Neural cell (in vitro differentiated cells): ENCODE results near the gene MTA1.

Source experiments
- EP300 ChIP-seq: fragments of 450-650 bp; conservative IDR thresholded peaks from 2 replicates; pipeline ENCODE4 v1.6.1; 2014; ENCODE audit warnings: antibody characterized with exemption, mild to moderate bottlenecking, moderate library complexity; ENCODE audit not compliant: poor library complexity, severe bottlenecking
- EZH2 ChIP-seq: fragments of 200-600, 300-800 bp; shearing (Covaris generic), sonication (generic); IDR thresholded peaks from 2 replicates; pipeline ENCODE4 v1.6.1; 2014; ENCODE audit warnings: antibody characterized with exemption, low read length, borderline replicate concordance, mild to moderate bottlenecking; ENCODE audit not compliant: insufficient read depth, poor library complexity, severe bottlenecking
- MXI1 ChIP-seq: fragments of 450-650 bp; conservative IDR thresholded peaks from 2 replicates; pipeline ENCODE4 v1.6.1; 2014; ENCODE audit warnings: antibody characterized with exemption, mild to moderate bottlenecking; ENCODE audit not compliant: poor library complexity, severe bottlenecking
- SMC3 ChIP-seq: fragments of 450-650 bp; conservative IDR thresholded peaks from 2 replicates; pipeline ENCODE4 v1.6.1; 2014; ENCODE audit warnings: antibody characterized with exemption, mild to moderate bottlenecking, moderate library complexity; ENCODE audit not compliant: poor library complexity
- TAF1 ChIP-seq: IDR thresholded peaks from 2 replicates; pipeline ENCODE4 v1.6.1; 2012; ENCODE audit warnings: low read depth
- TF ChIP-seq, protein P1 (sequence below): fragments of 450-650 bp; IDR thresholded peaks from 2 replicates; pipeline ENCODE4 v1.5.1; 2014; ENCODE audit warnings: antibody characterized with exemption, mild to moderate bottlenecking, moderate library complexity; ENCODE audit not compliant: poor library complexity, severe bottlenecking

DNA sequence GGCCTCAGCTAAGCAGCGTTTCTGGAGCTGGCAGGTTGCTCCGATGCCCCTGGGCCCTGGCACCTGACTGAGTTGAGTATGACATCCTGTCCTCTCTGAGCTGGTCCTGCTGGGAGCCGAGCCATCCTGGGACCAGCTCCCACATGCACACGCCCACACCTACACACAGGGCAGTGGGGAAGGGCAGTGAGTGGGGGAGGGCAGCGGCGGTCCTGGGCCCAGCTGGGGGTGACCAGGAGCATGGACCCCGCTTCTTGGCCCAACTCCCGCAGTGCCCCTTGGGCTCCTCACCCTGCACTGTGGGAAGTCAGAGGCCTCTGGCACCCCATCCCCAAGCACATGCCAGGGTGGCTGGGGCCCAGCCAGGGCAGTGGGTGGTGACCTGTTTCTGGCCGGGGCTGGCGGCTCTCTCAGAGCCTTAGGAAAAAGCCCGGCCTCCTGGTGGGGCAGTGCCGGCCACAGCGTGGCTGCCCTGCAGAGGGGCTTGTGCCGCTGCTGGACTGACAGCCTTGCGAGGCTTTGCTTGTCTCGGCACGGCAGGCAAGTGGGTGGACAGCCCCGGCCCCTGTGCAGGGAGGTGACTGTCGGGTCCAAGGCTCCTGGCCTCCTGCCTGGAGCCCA is 49.1 kb downstream of the MTA1 start:
- TF ChIP-seq, protein P1, sequence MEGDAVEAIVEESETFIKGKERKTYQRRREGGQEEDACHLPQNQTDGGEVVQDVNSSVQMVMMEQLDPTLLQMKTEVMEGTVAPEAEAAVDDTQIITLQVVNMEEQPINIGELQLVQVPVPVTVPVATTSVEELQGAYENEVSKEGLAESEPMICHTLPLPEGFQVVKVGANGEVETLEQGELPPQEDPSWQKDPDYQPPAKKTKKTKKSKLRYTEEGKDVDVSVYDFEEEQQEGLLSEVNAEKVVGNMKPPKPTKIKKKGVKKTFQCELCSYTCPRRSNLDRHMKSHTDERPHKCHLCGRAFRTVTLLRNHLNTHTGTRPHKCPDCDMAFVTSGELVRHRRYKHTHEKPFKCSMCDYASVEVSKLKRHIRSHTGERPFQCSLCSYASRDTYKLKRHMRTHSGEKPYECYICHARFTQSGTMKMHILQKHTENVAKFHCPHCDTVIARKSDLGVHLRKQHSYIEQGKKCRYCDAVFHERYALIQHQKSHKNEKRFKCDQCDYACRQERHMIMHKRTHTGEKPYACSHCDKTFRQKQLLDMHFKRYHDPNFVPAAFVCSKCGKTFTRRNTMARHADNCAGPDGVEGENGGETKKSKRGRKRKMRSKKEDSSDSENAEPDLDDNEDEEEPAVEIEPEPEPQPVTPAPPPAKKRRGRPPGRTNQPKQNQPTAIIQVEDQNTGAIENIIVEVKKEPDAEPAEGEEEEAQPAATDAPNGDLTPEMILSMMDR: no peak
- TF ChIP-seq SMC3: no peak
- TF ChIP-seq MXI1: no peak
- TF ChIP-seq EP300: no peak
- TF ChIP-seq TAF1: no peak
- TF ChIP-seq EZH2: no peak
